Activated T-cell treated with anti-CD3 and anti-CD28 coated beads, Interleukin-2, amount 50 U/mL, for 1 hour (primary cell): ENCODE measurements around the gene IGFBPL1.
A peak's percentile ranks its signal among the peaks of the same experiment; 100 is the strongest.
"Not testable (repeated sequence)": the region's sequence is repeated elsewhere in the genome, so short reads cannot be mapped to it uniquely, and the experiment has no call there.

Experiments
- DNase-seq: peaks from one replicate; pipeline ENCODE4 v3.0.0-alpha.2; 2020

The IGFBPL1 gene

DNA sequence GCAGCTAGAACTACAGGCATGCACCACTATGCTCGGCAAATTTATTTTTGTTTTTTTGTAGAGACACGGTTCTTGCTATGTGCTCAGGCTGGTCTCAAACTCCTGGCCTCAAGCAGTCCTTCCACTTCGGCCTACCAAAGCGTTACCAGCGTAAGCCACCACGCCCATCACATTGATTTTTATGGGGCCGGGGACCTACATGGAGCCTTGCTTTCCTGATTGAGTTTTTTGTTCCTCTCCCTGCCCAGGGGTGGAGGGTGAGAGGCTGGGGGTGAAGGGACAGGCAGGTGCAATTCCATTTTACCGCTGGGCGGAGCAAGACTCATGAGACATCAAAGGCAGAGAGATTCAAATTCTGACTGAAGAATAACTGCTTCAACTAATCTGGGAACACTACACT lies 29.8 kb downstream of the IGFBPL1 start:
- DNase-seq = no peak

DNA sequence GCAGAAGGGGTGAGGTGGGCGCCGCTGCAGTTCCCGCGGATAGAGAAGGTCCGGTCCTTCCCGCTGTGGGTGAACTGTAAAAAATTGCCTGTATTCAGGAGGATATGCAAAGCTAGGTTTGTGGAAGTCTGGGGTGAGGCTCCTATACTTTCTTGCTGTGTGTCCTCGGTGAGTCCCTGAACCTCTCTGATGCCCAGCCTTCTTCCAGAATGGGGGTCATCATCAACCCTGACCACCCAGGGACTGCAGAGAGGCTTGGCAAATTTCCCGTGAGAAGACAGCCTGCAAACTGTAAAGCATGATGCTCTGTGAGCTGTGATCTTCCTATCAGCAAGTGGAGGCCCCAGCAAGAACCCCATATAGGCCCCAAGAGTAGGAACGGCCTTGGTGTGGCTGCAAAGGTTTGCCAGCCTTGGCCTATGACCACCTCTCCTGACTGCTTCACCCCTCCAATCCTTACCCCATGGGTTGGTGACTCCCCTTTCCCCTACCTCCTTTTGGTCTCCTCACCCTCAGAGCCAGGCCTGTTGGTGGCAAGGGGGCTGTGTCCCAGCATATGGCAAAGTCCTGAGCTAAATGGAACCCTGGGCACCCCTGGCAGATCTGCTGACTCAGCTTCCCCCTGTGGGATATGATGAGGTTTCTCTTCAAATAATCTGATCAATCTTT lies 31.0 kb downstream of the IGFBPL1 start:
- no peak for DNase-seq

DNA sequence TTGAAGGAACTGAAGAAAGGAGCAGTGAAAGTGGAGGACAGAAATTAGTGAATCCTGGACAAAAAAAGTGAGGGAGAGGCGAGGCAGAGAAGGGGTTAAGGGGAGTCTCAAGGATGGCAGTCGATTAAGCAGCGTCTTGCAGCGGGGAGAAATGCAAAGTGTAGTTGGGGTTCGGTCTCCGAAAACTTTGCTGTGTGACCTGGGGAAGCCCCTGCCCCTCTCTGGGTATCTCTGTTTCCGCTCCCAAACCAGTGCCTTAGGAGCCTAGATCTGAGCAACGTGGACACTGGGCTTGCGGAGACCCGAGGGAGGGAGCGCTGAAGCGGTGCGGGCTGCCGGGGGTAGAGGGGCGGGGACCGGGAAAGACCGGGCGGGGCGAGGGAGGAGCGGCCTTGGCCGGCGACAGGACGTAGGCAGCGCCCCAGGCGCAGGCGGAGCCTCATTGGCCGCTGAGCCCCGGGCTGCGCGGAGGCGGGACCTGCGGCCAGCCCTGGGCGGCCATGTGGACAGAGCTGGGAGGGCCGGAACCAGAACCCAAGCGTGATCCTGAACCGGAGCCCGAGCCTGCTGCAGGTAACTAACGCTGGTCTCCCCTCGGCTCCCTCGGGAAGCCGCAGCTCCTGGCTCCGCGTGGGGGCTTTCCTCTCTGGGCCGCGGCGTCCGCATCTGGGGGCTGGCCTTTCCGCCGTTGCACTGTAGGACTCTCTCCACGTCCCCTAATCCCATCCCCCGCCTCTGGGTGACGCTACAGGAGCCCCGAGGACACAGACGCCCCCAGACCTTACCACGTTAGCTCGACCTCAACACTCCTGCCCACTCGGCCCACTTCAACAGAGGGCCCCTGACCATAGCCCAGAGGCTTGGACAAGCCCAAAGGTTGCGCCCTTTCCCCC lies 31.8 kb downstream of the IGFBPL1 start, which contains the start of gene ALDH1B1:
ALDH1B1 (plus strand) TSS at position 468 of the 893 bp plus-strand sequence. CDS start 3,047 bp downstream, outside the sequence.
- DNase-seq = peak; percentile 71

DNA sequence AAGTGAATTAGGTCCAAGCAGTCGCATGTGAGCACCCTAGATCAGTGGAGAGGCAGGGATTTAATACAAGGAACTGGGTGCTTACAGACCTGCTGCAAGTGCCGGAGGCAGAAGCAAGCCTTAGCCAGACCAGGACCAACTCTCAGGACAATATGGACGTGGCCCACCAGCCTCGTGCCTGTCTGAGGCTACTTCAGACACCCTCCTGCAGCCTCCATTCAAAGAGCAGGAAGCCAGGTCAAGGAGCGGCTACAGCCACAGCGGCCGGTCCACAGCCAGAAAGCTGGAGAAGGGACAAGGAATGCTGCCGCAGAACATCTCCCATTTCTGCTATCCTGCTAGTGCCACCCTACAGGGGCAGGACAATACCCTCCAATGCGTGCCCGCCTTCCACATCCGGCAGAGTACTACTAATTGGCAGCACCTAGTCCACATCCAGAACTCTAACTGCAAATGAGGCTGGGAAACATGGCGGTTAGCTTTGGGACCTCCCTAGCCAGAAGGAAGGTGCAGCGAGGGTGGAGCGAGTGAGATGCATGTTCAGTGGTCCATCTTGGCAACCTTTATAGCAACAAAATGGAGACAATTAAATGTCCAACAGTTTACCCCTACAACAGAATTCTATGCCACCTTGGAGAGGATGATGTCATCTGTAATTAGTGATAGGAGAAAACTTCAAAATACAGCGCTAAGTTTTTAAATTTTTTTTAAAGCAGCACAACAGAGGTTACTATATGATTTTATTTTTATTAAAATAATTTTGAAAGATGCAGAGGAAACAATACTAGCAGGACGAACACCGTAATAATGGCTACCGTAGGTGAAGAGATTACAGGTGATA lies 32.8 kb downstream of the IGFBPL1 start:
- DNase-seq = no peak

DNA sequence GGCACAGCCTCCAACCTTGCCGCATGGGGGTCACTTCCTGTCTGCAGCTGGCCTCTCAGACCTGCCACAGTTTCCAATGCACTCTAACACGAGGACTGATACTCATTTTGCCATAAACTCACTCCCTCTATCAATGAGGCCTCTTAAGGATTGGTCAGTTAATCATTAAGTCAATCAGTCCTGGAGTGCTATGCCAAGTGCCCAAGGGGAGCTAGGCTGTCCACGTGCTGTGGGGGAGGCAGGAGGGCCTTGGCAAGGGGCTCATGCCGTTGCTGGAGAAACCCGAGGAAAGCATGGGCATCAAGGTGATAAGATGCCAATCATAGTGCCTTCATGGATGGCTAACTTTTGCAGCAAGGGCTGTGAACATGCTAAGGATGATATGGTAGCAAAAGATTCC lies 33.4 kb downstream of the IGFBPL1 start:
- no peak for DNase-seq

DNA sequence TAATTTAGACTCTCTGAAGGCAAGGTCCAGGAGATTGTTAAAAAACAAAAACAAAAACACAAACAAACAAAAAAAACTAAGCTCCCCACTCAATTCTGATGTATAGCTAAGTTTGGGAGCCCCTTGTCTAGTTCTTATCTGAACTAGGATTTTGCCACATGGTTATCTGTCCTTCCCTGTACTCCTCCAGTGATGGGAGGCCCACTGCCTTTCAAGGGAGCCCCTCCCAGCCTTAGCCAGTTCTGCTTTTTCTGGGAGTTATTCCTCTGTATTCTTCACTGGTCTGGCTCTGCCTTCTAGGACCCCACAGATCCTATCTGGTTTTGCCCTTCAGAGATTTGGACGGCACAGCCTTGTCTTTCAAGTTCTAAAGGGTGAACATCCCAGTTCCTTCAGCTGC lies 33.8 kb downstream of the IGFBPL1 start:
- DNase-seq = no peak

DNA sequence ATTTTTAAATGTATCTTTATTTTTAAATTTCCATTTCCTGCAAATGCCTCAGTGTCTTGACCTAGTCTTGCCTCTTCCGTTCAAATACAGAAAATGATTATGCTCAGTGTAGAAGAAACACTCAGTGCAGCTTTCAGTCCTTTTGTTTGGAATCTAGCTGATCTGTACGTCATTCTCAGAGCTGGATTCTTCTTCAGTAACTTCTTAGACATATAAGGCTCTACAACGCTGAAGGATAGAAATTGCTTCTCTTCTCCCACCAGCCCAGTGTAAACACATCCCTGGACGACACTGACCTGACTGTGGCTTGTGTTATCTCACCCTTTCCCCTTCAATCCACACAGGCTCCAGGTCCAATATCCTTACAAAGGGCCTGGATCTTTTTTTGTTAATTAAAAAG lies 34.9 kb downstream of the IGFBPL1 start:
- DNase-seq = no peak

DNA sequence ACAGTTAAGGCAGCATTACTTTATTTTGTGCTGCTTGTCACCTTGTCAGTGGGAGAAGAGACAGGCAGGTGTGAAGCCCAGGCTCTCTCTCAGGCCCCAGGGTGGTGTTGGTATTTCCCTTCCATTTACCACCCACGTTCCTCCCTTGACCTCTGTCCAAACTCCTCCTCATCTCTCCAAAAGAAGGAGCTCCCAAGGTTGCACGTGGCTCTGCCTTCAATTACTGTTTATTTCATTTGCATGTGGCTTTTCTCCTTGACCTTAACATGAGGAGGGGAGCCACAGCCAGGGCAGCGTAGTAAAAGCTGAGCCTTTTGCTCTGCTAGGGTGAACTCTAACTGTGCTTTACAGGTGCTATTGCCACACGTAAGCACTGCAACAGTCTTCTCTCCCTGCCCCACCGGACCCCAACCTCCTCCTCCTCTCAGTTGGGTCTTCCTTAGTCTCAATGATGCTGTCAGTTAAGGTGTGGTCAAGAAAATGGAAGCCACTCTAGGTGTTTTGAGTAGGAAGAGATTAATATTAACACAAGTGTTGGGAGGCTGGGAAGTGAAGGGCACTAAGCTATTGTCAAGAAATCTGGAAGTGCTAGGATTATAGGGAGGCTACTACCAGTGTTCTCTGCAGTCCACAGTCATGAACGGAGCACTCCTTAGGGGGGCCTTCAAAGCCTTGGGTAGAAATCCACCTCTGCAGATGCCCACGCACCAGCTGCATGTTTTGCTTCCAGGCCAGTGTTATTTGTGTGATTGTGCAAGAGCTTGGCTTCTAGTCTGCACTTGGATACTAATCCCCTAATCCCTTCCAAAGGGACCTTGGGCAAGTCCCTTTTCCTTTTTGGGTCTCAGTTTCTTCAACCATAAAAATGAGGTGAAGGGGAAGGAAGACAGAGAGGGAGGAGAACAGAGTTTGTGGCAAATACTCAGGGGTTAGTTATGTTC lies 35.7 kb downstream of the IGFBPL1 start:
- no peak for DNase-seq

DNA sequence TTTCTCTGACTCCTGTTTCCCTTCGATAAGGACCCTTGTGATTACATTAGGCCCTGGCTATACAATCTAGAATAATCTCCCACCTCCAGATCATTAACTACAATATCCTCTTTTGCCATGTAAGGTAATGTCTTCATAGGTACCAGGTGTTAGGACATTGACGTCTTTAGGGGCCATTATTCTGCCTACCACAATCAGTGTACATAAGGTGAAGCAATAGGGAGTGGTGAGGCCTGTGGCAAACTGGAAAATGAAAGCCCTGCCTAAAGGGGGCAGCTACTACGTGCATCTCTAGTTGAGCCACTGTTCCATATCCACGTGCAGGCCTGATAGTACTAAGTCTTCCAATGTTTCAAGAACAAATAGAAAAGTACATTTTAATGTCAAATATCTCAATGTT lies 36.5 kb downstream of the IGFBPL1 start:
- DNase-seq = no peak

DNA sequence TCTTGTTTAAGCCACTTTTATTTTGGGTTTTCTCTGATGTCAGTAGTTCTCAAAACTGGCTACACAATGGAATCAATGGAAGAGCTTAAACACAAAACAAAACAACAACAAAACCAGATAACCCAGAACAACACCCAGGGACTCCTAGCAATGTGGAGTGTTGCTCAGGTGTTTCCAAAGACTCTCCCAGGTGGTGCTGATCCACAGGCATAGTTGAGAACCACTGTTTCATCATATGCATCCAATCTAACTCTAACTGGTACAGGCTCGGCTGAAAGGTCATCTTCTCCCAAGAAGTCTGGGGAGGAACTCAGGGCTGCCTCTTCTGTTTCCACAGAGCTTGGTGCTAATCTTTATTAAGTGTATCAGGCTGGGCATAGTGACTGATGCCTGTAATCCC lies 37.2 kb downstream of the IGFBPL1 start:
- DNase-seq = no peak

DNA sequence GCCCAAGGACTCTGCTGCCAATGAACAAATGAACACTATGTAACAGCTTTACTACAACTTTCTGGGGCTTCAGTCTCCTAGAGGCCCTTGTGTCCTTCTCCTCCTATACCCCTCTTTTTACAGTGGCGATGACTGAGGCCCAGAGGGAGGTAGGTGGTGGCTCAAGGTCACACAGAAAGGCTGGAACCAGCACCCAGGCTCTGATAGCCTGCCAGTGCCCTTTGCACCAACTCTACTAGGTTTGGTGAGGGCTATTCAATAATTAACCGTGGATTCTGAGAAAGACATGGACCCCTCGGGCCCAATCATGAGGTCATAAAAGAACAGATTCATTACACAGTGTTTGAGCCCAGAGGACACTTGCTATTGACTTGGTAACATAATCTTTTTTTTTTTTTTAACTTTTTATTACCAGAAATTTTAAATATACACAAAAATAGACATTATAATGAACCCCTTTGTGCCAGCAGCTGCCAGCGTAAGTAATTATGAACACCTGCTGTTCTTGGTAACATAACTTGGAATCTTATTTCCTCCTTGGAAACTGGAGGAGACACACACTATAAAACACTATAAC lies 37.8 kb downstream of the IGFBPL1 start:
- DNase-seq = no peak

DNA sequence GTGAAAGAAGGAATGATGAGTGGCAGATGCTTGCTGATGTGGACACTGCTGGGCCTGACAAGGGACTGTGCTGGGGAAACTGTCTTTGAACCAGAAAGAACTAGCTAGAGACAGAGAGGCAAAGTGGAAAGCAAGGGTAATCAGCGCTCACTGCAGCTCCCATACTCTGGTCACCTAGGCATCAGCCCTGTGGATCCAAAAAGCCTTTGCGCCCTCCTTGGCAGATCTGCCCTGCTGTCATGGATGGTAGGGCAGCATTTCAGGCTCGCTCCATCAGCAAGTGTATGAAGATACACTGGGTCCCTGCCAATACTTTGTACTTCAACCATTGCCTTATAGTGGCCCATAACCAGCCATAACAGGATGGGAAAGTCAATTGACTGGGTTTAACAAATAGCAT lies 38.4 kb downstream of the IGFBPL1 start:
- DNase-seq = no peak

DNA sequence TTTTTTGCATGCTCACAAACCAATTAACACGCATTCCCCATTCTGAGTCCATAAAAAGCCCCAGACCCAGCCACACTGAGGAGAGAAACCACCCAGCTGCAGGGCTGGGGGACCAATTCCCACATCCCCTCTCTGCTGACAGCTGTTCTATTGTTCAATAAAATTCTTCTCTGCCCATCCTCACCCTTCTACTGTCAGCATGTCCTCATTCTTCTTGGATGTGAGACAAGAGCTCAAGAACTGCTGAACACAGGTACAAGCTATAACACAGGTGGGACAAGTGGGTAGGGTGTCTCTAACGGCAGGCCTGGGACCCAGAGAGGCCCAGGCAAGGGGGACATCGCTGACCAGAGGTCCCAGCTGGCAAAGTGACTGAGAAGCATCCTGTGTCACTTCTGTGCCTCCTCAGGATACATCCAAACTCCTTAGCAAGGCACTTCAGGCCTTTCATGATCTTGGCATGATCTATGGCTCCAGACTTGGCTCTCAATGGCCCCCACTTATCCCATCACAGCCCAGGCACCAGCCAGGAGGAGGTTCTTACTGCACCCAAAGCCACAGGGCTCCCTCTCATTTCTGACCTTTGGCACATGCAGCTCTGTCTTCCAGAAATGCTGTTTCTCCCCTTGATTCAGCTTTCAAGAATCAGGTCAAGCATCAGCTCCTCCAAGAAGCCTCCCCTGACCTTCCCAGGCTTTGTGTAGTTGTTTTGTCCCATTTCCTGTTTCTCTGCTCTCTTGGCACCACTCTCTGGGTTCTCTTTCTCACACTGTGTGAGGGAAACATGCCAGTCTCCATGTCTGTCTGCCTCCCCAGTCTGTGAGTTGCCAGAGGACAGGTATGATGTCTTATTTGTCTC lies 39.0 kb downstream of the IGFBPL1 start:
- no peak for DNase-seq

DNA sequence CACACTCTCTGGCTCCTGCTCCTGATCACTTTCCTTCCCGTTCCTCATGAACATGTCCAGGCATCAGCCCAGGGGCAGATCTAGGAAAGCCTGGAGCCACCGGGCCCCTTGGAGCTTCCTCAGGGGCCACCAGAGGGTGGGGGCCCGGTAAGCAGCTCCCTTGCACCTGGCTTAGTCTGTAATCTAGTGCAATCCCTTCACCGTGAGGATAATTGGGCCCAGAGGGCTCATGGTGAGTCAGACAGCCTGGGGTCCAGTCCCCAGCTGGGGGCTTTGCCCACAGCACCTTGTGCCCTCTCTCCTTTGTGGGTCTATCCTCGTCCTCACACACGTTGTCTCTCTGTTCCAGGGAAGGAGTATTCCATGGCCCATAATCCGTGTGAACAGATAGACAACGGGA lies 42.1 kb downstream of the IGFBPL1 start:
- DNase-seq = no peak

DNA sequence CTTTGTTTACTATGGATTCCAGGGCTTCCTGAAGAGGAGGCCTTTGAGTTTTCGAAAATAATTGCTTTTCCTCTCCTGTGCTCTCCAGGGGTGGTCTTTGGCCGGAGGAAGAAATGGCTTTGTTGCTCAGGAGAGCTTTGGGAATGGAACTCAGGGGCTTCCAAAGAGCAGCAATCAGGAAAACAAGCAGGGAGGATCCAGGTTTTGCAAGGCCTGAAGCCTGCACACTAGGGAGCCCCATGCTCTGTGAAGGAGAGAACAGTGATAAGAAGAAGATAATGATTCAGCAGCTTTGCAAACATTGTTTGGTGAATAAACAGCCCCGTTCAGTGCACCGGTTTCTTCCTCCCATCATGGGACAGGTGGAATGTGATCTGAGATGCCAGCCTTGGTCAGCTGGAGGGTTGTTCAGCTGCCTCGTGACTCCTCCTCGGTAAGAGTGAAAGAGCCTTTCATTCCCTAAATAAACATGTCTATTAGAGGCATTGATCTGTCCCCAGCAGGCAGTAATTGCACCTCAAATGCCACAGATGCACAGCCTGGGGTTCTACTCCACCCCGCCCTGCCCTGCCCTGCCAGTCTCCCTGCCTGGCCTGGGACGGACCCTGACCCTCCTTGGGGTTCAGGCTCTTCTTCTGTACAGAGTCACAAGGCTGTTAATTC lies 43.3 kb downstream of the IGFBPL1 start:
- DNase-seq = no peak

DNA sequence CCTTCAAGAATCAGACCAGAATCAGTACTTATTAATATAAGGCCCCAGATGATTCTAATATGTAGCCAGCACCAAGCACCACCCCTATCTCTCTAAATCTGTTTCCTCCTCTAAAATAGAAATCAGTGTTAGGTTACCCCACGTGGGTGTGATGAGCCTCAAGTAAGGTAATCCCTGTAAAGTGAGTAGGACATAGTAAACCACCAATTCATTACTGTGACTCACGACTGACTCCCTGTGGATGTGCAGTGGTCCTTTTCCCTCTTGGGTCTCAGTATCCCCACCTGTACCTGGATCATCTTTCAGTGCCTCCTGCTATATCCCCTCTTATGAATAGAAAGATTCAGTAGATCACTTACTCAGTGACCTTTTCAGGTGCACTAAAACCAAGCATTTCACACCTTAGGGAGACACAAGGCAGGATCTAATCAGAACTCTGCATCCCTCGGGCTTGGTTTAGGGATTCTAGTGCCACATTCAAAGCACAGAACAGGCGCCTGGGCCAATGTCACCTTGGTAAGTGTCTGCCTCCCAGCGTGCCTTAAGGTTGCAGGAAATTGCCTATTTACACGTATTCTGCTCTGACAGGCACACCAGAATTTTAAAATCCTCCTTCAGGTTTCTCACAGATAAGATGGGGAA lies 43.9 kb downstream of the IGFBPL1 start:
- no peak for DNase-seq

DNA sequence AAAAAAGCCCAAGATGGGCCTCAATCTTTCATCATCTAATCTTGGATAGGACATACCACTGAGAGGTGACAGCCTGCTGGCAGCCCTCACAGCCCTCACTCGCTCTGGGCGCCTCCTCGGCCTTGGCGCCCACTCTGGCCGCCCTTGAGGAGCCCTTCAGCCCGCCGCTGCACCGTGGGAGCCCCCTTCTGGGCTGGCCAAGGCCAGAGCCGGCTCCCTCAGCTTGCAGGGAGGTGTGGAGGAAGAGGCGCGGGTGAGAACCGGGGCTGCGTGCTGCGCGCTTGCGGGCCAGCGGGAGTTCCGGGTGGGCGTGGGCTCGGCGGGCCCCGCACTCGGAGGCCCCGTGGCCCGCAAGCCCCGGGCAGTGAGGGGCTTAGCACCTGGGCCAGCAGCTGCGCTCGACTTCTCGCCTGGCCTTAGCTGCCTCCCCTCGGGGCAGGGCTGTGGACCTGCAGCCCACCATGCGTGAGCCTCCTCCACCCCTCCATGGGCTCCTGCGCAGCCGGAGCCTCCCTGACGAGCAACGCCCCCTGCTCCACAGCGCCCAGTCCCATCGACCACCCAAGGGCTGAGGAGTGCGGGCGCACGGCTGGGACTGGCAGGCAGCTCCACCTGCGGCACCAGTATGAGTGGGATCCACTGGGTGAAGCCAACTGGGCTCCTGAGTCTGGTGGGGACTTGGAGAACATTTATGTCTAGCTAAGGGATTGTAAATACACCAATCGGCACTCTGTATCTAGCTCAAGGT lies 46.7 kb downstream of the IGFBPL1 start:
- not testable (repeated sequence) for DNase-seq

DNA sequence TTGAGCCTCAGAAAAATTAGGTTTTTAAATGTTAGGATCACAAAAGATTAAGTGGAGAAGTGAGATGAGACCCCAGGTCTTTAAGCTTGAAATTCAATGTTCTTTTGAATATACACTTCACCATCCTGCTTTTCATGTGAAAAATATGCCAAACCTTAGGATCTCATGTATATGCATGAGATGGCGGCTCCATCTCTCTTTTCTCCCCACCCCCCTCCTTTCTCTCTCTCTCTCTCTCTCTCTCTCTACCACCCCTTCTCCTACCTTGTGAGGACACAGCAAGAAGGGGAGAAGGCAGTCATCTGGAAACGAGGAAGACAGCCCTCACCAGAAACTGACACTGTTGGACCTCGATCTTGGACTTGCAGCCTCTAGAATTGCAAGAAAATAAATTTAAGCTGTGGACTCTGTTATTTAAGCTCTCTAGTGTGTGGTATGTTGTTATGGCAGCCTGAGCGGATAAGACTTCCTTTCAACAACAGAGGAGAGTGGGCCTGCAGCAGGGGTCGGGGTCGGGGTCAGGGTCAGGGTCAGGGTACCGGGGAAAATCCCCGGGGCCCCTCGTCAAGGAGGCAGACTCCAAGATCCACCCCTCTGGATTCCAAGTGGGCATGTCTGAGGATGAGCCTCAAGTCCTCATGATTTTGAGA lies 48.1 kb downstream of the IGFBPL1 start:
- no peak for DNase-seq
